Measurements from ENCODE around the gene MAN2B2.
A peak's percentile ranks its signal among the peaks of the same experiment; 100 is the strongest.

The MAN2B2 gene

DNA sequence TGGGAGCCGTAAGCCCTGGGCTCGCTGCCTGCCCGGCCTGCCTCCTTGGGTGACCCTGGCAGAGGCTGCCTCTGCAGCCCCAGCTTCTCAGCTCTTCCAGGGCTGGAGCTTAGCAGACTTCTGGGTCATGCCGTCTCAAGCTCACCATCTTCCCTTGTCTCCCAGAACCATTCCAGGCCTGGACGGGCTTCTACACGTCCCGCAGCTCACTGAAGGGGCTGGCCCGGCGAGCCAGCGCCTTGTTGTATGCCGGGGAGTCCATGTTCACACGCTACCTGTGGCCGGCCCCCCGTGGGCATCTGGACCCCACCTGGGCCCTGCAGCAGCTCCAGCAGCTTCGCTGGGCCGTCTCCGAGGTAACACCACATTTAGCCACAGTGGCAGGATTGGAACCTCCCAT lies 22.0 kb downstream of the MAN2B2 start:
- no peak for DNase-seq

DNA sequence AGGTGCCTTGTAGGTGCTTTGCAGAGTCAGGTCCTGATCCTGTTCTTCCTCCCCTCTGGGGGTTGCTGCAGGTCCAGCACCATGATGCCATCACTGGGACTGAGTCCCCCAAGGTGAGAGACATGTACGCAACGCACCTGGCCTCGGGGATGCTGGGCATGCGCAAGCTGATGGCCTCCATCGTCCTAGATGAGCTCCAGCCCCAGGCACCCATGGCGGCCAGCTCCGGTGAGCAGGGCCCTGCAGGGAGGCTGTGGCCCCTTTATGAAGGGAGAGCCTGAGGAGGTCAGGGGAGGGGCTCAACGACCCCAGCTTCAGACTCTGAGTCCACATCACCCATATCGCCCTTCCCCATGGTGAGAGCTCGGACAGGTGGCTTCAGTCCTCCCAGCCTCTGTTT lies 23.1 kb downstream of the MAN2B2 start:
- DNase-seq = no peak

DNA sequence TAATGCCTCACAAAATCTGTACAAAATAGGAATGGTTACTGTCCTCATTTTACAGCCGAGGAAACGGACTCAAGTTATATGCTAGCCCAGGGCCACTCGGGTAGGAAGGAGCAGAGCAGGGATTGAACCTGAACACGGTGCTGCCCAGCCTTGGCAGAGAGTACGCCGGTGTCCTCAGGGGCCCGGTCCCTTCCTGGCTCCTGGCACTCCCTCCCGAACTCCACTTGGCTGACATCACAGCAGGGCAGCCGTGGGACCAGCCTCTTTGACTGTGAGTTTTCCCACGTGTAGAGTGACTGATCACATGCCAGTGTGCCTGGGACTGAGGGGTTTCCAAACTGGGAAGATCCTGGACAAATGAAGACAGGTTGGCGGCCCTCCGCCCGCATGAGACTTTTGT lies 23.7 kb downstream of the MAN2B2 start:
- DNase-seq = no peak

DNA sequence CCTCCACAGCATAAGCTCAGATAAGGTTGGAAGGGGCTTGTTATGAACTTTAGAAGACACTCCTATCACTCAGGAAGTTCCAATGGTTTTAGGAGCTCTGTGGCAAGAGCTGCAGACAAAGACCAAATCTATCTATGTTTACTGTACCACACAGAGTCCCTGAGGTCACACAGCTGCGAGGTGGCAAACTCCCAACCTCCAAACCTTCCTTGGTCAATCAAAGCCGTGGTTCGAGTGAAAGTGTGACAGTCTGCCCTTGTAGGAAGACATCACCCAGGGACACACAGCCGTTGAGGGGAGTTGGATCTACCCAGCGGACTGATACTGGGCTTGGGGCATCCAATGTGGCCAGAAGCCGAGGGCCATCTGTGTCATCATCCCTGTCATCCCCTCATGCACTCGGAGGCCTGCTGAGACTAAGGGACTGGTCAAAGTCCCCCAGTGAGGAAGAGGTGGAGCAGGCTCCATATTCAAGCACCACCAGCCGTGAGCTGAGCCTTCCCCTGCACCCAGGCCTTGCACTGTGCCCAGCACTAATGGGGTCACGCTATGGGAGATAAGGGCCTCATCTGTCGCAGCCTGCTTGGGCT lies 26.8 kb downstream of the MAN2B2 start:
- no peak for DNase-seq

DNA sequence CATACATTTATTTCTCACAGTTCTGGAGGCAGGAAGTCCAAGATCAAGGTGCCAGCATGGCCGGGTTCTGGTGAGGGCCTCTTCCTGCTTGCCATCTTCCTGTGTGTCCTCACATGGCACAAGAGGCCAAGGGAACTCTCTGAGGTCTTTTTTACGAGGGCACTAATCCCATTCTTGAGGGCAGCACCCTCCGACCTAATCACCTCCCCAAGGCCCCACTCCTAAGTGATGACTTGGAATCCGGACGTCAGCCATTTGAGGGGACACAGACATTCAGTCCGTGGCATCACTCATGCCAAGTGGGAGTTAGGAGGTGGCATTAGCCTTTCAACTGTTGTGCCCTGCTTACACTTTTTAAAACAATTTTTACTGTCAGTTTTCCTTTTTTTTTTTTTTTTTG lies 27.3 kb downstream of the MAN2B2 start:
- no peak for DNase-seq

DNA sequence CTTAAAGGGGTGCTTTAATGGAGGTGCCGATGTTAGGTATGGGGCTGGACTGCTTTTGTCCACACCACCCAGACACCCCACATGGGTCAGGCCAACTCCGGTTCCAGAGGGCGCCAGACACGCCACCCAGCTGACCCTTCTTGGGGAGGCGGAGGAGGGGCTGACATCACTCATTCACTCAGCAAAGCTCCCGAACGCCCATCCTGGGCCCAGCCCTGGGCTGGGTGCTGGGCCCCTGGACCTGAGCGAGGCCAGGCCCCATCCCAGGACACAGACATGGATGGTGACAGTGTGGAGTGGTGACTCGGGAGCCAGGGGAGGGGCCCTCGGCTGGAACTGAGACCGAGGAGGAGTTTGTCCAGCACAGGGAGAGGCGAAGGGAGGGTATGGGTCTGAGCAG lies 28.1 kb downstream of the MAN2B2 start:
- DNase-seq = no peak

DNA sequence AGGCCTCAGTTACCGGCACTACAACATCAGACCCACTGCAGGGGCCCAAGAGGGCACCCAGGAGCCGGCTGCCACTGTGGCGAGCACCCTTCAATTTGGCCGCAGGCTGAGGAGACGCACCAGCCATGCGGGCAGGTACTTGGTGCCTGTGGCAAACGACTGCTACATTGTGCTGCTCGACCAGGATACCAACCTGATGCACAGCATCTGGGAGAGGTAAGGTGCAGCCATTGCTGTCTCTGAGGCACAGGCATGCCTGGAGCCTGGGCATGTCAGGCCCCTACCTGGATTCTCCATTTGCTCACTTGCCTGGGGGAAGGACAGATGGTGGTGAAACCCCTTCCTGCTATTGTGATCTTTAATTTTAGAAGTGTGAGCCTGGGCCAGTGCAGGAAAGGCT lies 30.1 kb downstream of the MAN2B2 start:
- DNase-seq = no peak

DNA sequence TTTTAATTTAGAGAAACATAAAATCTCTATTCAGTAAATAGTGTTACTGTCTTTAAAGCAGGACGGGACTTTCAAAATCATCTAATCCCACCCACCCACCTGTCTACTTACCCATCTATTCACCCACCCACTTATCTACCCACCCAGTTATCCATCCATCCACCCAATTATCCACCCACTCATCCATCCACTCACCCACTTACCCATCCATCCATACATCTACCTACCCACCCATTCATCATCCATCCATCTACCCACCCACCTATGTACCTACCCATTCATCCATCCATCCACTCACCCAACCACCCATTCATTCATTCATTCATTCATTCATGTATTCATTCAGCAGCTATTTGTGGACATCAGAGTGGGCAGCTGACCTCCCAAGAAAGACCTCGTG lies 30.6 kb downstream of the MAN2B2 start:
- DNase-seq = no peak

DNA sequence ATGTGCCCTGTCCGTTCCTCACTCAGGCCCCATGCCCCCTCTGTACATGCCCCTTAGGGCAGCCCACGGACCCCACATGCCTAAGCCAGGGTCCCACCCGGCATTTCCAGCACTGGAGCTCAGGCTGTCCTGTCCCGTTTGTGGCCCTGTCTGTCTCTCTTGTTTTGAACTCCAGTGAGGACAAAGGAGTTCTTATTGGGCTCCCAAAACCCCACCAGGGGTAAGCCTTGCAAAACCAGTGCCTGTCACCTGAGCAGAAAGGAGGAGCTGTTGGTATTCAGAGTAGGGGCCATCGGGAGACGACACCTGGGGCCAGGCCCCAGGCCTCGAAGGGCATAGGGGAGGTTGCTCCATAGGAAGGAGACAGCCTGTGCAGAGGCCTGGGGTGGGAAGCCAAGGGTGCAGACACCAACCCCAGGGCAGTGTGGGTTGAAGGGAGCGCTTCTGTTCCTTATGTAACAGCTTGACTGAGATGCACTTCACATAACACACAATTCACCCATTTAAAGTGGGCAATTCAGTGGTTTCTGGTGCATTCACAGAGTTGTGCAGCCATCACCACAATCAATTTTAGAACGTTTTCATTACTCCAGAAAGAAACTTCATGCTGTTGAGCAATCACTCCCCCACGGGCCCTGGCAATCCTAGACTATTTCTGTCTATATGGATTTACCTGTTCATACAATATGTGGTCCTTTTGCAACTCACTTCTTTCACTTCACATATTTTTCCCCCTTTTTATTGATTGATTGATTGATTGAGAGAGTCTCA lies 31.7 kb downstream of the MAN2B2 start:
- no peak for DNase-seq

DNA sequence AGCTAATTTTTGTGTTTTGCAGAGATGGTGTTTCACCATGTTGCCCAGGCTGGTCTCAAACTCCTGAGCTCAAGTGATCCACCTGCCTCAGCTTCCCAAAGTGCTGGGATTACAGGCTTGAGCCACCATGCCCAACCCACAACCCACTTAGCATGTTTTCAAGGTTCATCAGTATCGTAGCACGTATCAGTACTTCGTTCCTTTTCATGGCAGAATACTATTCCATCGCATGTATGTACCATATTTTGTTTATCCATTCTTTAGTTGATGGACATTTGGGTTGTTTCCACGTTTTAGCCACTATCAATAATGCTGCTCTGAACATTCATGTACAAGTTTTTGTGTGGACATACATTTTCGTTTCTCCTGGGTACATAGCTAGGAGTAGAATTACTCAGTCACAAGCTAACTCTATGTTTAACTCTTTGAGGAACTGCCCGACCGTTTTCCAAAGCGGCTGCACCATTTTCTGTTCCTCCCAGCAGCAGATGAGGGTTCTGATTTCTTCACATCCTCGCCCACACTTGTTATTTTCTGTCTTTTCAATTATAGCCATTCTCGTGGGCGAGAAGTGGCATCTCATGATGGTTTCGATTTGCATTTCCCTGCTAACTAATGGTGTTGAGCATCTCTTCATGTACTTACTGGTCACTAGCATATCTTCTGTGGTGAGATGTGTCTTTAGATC lies 32.5 kb downstream of the MAN2B2 start:
- no peak for DNase-seq

DNA sequence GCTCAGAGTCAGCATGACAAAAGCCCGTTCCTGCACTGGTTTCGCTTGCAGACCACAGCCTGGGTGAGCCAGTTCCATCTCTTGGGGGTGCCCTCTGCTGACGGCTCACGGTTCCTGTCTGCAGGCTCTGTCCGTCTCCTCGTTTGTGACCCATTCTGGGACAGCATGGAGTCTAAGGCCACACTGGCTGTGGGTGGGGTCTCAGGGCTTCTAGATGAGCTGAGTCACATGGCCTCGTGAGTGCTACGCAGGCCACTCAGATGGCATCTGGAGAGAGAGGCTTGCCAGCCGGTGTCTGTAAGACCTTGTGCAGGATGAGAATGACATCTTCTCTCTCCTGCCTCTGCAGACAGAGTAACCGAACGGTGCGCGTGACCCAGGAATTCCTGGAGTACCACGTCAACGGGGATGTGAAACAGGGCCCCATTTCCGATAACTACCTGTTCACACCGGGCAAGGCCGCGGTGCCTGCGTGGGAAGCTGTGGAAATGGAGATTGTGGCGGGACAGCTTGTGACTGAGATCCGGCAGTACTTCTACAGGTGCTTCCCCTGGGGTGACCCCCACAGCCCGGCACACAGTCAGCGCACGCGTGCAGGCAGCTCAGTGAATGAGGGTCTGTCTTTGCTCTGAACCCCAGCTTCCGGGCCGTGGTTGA lies 33.9 kb downstream of the MAN2B2 start:
- peak; percentile 20 for DNase-seq

DNA sequence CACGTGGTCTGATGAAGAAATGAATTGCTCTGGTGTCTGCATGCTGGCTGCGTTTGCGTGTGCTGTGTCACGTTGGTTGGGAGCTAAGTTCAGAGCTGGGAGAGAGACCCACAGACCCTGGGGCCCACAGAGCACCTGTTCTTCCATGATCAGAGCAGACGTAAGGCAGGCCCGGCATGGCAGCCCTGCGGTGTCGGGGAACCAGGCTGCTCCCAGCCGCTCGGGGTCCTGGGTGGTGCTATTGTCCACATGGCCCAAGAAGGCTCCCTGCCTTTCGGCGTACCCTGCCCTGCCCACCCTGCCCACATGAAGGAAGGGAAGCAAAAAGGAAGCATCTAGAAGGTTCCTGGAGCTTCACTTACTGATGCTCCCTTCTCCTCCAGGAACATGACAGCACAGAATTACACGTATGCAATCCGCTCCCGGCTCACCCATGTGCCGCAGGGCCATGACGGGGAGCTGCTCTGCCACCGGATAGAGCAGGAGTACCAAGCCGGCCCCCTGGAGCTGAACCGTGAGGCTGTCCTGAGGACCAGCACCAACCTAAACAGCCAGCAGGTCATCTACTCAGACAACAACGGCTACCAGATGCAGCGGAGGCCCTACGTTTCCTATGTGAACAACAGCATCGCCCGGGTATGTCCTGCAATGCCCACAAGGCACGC lies 34.6 kb downstream of the MAN2B2 start:
- DNase-seq = no peak

DNA sequence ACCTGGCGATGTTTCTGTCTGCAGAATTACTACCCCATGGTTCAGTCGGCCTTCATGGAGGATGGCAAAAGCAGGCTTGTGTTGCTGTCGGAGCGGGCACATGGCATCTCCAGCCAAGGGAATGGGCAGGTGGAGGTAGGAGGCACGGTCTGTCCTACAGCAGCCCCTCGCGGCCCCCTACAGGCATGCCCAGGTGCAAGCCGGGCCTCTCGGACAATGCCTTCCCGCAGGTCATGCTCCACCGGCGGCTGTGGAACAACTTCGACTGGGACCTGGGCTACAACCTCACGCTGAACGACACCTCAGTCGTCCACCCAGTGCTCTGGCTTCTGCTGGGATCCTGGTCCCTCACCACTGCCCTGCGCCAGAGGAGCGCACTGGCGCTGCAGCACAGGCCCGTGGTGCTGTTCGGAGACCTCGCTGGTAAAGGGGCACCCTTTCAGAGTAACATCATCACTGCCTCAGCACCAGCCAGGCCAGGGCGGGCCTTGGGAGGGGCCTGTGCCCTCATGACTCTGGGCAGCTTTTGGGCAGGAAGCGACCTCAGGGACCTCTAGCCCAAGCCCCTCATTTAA lies 36.0 kb downstream of the MAN2B2 start:
- no peak for DNase-seq

DNA sequence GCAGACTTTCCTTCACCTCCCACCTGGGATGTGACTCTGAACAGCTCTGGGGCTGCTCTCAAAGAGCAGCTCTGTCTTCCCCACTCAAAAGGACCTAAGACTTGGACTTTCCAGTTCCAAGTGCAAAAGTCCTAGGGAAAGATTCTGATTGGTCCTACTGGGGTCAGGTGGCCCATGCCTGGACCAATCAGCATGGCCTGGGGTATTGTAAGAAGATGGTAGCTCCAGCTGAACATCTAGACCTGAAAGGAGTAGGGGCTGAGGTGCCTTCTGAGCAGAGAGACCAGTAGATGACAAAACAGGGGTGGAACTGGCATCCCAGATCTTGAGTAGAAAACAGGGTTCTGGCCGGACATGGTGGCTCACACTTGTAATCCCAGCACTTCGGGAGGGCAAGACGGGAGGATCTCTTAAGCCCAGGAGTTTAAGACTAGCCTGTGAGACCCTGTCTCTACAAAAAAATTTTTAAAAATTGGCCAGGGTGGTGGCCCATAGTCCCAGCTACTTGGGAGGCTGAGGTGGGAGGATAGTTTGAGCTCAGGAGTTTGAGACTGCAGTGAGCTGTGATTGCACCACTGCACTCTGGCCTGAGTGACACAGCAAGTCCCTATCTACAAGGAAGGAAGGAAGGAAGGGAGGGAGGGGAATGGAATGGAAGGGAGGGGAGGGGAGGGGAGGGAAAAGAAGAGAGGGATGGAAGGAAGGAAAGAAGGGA lies 38.1 kb downstream of the MAN2B2 start:
- no peak for DNase-seq

DNA sequence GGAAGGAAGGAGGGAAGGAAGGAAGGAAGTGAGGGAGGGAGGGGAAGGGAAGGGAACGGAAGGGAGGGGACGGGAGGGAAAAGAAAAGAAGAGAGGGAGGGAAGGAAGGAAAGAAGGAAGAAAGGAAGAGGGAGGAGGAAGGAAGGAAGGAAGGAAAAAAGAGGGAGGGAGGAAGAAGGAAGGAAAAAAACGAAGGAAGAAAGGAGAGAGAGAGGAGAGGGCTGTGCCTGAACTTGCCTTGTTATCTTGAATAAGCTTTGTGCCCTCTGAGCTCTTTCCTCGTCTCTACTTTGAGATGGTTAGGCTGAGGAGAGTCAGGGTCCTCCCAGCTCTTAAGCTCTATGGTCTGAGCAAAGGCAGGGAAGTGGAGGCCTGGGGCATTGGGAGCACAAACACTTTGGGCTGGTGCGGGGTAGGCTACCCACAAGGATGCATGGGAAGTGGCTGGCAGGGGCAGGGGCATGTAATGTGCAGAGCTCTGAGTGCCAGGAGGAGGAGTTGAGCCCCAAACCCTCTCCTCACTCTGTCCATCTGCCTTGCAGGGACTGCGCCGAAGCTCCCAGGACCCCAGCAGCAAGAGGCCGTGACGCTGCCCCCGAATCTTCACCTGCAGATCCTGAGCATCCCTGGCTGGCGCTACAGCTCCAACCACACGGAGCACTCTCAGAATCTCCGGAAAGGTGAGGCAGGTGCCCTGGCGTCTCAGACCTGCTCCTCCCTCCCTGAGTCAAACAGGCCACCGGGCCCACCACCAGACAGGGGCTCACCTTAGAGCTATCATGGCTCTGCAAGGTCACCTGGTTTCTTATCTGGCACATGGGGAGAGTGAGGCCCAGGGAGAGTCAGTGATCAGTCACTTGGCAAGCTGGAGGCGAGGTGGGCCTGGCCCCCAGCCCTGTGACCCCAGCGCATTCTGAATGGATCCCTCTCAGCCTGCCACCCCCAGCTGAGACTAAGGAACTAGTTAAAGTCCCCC lies 39.0 kb downstream of the MAN2B2 start:
- DNase-seq = no peak

DNA sequence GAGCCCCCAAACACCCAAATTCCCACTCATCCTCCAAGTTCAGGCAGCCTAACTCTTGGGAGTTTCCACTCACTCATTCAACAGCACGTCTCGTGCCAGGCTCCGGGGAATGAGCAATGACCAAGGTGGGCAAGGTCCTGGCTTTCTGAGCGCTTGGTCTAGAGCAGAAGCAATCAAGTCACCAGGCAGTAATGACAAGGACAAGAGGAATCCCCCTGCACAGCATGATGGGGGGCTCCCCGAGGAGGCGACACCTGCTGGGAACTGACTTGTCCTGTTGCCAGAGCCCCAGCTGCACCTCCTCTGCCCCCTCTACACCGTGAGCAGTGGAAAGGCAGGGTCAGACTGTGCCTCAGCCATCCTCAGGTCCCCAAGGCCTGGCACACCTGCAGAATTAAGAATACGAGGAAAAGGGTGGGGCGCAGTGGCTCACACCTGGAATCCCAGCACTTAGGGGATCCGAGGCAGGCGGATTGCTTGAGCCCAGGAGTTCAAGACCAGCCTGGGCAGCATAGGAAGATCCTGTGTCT lies 39.8 kb downstream of the MAN2B2 start:
- DNase-seq = no peak

DNA sequence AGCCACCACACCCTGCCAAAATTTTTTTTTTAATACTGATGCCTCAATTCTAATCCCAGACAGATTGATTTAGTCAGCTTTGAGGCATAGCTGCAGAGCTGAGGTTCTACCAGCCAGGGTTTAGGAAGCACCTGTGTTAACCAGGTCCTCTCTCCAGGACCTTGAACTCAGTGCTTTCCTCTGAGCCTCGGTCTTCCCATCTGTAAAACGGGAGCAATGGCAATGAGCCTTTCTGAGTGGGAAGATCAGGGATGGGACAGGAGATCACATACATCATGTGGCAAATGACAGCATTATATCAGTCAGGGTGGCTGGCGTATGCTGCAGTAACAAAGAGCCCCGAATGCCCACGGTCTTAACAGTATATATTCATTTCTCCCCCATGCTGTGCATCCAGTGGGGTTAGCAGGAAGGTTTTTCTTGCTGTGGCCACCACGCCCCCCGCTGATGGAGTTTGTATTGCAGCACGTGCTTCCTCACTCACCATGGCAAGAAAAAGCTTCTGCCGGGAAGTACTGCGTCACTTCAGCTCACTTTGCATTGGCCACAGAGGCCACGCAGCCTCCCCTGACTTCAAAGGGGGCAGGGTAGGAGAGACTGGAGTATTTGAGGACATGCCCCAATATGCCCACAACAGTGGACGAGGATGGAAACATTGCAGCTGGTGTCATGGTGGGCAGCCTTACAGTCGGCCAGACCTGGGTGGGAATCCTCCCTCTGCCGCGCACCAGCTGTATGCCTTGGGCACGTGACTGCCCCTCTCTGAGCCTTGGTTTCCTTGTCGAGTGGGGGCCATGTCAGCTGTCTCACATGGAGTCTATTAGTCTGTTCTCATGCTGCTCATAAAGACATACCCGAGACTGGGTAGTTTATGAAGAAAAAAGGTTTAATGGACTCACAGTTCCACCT lies 41.4 kb downstream of the MAN2B2 start:
- DNase-seq = no peak

DNA sequence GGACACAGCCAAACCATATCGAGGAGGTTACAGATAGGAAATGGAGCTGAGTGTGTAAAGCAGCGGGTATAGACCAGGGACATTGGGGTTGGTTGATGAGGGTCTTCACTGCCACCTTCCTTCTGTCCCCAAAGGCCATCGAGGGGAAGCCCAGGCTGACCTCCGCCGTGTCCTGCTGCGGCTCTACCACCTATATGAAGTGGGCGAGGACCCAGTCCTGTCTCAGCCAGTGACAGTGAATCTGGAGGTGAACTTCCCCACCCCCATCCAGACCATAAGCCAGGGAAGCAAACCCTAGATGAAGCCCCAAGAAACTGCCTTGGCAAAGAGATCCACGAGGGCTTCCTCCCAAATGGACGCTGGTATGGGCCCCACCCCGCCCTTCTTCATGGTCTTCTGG lies 42.3 kb downstream of the MAN2B2 start:
- DNase-seq = no peak

DNA sequence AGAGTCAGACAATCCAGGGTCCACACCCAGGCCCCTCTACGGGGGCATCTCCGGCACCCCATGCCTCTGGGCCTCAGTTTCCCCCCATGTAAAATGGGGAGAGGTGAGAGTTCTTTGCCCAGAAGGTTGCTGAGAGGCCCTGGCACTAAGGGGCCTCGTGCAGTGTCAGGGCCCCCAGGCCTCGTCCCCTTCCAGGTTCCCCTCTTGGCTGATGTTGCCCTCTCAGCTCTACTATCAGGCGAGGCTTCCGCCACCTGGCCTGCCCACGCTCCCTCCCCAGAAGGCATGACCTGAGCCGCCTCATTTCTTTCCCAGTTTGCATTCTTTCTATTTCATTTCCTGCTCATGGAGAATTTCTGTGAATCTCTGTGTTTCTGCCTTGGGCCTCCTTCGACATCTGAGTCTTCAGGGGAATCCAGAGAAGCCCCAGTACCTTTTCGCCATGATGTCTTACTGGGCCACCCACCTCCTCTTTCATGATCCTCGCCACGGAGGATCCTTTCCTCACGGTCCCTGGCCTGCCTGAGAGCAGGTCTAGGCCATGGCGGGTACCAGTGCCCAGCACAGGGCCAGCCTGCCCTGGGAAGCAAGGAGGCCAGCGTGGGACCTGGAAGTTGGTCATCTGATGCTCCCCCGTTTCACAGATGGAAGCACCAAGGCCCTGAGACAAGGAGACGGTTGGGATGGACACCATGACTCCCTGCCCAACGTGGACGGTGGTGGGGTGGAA lies 43.6 kb downstream of the MAN2B2 start:
- no peak for DNase-seq
